HG02981 (cell line): ENCODE measurements around the gene OR6T1.

Experiments used
- ATAC-seq: cut with Tn5 transposase; IDR thresholded peaks from one replicate; pipeline ENCODE4 v1.9.1; 2021; ENCODE audit warnings: mild to moderate bottlenecking, moderate library complexity; ENCODE audit not compliant: unreplicated experiment

The OR6T1 gene

GRCh38 chr11:123943738-123944137 lies at the start of gene OR6T1:
TSS of gene OR6T1 (minus strand) at chr11:123943838. CDS start at chr11:123943838, 0 bp downstream.
- ATAC-seq, result no peak

- ATAC-seq, result no peak
Measured at GRCh38 chr11:123979311-123979710, 35.7 kb upstream of the OR6T1 start.

DNA sequence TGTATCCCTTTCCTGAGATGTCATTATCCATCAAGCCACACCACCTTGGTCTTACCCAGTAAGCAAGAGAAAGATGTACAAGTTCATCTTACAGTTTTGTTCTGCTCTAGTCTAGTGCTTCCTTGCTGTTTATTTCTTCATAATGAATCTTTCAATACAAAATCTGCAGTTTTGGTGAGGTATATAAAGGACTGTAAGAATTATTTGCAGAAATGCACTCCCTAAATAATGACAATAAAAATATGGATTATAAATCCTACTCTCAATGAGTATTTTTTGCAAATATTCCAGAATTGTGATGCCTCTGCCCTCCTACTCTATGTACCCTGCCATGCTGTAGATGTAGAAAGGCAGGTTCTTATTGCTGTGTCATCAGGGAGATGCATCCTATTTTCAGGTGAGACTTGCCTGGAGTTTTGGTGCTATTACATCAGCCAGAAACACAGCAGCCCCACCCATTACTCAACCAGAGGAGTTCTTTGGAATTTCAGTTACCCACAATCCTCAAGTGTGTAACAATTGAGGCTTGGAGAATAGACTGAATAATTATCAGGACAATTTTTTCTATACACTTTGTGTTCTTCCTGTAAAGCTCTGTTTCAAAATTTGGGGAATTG lies 34.2 kb upstream of the OR6T1 start, which contains the start of gene OR10S1:
Gene OR10S1 (minus strand): TSS at position 51 of the 617 bp plus-strand sequence. CDS start 117 bp downstream, outside the sequence.
- no peak for ATAC-seq

GRCh38 chr11:123976770-123977560 lies 33.3 kb upstream of the OR6T1 start:
- no peak for ATAC-seq

DNA sequence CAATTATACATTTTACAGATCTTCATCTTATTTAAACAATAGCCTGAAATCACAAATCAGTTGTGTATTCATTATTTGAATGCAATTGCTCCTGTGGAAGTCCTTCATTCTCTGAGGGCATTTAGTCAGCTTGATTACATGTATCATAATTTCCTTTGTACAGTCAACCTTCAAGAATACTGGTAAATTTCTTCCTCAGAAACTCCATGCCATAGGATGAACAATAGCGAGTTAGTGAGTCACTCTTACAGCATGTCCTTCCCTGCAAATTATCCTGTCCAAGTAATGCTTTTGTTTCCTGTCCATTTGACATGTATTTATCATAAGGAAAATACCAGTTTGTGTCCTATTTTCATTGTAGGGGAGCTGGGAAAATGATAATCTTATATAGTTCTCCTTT lies 30.2 kb upstream of the OR6T1 start:
- no peak for ATAC-seq

DNA sequence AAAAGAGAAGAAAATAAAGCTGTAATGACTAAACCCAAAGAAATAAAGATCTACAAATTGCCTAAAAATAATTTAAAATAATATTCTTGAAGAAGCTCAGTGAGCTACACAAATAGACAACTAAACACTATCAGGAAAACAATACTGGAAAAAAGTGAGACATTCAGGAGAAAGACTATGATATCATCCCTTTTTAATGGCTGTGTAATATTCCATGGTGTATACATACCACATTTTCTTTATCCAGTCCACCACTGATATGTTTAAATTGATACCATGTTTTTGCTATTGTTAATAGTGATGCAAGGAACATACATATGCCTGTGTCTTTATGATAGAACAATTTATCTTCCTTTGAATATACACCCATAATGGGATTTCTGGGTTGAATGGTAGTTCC lies 13.1 kb upstream of the OR6T1 start:
- ATAC-seq, result no peak

GRCh38 chr11:123945132-123945531 lies 1.5 kb upstream of the OR6T1 start:
- no peak for ATAC-seq

GRCh38 chr11:123942413-123942812 lies 1.2 kb downstream of the OR6T1 start:
- ATAC-seq, result no peak

- no peak for ATAC-seq
Measured at GRCh38 chr11:123939317-123939716, 4.3 kb downstream of the OR6T1 start, which contains the start of gene OR4D5. TSS of gene OR4D5 (plus strand) at chr11:123939617. CDS start at chr11:123939617, 0 bp downstream.

DNA sequence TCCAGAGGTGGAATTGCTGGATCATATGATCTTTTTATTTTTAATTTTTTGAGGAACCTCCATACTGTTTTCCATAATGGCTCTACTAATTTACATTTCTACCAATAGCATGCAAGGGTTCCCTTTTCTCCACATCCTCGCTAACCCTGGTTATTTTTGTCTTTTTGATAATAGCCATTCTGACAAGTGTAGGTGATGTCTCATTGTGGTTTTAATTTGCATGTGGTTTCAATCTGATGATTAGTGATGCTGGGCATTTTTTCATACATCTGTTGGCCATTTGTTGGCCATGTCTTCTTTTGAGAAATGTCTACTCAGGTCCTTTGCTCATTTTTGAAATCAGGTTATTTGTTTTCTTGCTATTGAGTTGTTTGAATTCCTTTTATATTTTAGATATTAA lies 19.6 kb downstream of the OR6T1 start:
- ATAC-seq, result no peak

GRCh38 chr11:123920943-123921342 lies 22.7 kb downstream of the OR6T1 start:
- ATAC-seq, result no peak

- ATAC-seq, result no peak
Measured at GRCh38 chr11:123905826-123906225, 37.8 kb downstream of the OR6T1 start.

- no peak for ATAC-seq
Measured at GRCh38 chr11:123904932-123905331, 38.7 kb downstream of the OR6T1 start.

- no peak for ATAC-seq
Measured at GRCh38 chr11:123903932-123904331, 39.7 kb downstream of the OR6T1 start.

GRCh38 chr11:123901867-123902266 lies 41.8 kb downstream of the OR6T1 start, which contains the start of gene OR8D4:
TSS of gene OR8D4 (plus strand) at chr11:123902167. CDS start at chr11:123906432, 4,265 bp downstream.
- ATAC-seq, result no peak

GRCh38 chr11:123899792-123900191 lies 43.8 kb downstream of the OR6T1 start:
- ATAC-seq, result no peak
